GM19452 (cell line): ENCODE results near the gene WTAP.
"Not testable (repeated sequence)": the region's sequence is repeated elsewhere in the genome, so short reads cannot be mapped to it uniquely, and the experiment has no call there.

Source experiments
- ATAC-seq: cut with Tn5 transposase; IDR thresholded peaks from one replicate; pipeline ENCODE4 v1.9.1; 2021; ENCODE audit not compliant: unreplicated experiment

Gene WTAP

DNA sequence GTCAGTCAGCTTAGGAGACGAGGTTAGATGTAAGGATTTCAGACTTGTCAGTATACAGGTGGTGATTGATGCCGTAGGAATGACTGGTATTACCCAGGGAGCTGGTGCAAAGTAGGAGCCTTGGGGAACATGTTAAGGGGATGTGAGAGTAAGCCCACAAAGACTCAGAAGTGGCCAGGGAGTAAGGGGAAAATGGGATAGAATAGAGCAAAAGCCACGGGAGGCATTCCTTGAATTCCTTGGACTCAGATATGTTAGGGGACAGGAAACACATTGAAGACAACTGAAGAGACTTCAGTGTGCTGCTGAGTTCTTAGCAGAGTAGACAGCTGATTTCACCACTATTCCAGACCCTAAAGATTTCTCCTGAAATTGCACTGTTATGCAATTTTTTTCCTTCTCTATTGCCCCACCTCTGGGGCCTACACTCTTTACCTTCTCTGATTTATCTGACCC is 33.3 kb downstream of the WTAP start:
- no peak for ATAC-seq

- ATAC-seq = peak; percentile 3
Observed at GRCh38 chr6:159761129-159761872, 34.0 kb downstream of the WTAP start.

- ATAC-seq = peak; percentile 98
Observed at GRCh38 chr6:159761873-159762680, 34.8 kb downstream of the WTAP start, which contains the start of gene ACAT2. ACAT2 (plus strand) TSS chr6:159762045; CDS start chr6:159762088, 43 bp downstream.

DNA sequence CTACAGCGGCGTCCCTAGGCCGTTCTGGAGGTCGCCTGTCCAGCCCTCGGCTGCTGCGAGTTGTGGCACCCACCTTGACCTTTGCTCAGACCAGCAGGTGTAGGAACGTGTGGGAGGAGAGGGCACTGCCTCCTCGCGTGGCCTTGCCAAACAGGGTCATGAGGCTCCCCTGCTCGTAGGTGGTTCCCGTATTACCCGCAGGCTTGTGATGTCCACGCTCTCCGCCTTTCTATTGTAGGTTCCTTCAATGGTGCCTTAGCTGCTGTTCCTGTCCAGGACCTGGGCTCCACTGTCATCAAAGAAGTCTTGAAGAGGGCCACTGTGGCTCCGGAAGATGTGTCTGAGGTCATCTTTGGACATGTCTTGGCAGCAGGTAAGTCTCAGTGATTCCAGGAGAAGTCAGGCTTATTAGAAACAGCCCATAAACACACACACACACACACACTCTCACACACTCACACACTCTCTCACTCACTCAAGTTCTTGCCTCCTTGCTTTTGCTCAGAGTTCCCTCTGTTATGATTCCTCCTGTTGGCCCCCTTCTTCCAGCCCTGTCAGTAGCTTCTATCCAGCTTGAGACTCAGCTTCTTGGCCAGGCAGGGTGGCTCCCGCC is 35.5 kb downstream of the WTAP start:
- peak; percentile 4 for ATAC-seq

GRCh38 chr6:159766906-159767305 is 39.6 kb downstream of the WTAP start:
- ATAC-seq = no peak

DNA sequence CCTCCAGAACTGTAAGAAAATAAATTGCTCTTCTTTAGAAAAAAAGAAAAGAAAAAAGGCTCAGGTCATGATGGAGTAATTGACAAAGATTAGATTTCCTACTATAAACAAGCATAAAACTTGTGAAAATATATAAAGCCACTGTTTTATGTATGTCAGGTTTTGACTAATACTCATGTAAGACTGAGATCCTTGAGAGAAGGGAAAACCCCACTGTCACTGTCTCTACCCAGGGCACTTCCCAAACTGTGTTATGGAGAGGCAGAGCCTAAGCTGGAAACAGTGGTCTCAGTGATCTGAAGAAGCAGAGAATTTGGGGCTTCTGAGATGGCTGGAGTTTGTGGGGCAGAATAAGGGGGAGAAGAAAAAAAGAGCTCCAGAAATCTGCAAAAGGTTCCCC is 42.2 kb downstream of the WTAP start:
- no peak for ATAC-seq

DNA sequence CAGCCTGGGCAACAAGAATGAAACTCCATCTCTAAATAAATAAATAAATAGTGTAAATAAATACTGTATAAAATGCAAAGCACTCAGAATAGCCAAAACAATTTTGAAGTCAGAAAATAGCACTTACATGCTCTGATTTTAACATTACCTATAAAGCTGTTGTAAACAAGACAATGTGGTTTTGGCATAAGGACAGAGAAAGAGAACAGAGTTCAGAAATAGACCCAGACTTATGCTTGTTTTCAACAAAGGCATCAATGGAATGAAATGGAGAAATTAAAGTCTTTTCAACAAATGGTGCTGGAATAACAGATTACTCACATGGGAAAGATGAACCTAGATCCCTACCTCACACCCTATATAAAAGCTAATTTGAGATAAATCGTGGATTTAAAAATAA is 44.9 kb downstream of the WTAP start:
- ATAC-seq = no peak

GRCh38 chr6:159777240-159777904 is 50.1 kb downstream of the WTAP start:
- ATAC-seq = no peak

- ATAC-seq = no peak
Observed at GRCh38 chr6:159778131-159778530, 50.8 kb downstream of the WTAP start.

DNA sequence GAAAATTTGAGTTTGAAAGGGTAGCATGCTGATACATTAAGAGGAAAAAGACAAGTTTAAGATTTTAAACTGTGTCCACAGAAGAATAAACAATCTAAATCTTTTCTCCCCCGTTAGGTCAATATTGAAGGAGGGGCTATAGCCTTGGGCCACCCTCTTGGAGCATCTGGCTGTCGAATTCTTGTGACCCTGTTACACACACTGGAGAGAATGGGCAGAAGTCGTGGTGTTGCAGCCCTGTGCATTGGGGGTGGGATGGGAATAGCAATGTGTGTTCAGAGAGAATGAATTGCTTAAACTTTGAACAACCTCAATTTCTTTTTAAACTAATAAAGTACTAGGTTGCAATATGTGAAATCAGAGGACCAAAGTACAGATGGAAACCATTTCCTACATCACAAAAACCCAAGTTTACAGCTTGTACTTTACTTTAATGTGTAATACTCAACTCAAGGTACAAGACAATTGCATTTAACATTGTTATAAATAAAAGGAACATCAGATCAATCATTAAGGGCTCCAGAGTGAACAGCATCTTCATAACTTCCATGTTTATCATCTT is 51.3 kb downstream of the WTAP start:
- no peak for ATAC-seq

- no peak for ATAC-seq
Observed at GRCh38 chr6:159788276-159788675, 61.0 kb downstream of the WTAP start.

- peak; percentile 0 for ATAC-seq
Observed at GRCh38 chr6:159788753-159789376, 61.6 kb downstream of the WTAP start.

GRCh38 chr6:159789377-159790148 is 62.3 kb downstream of the WTAP start, which contains the start of gene TCP1:
TCP1 (minus strand) TSS chr6:159789602; CDS start chr6:159789468, 134 bp downstream.
- peak; percentile 64 for ATAC-seq

GRCh38 chr6:159790149-159790955 is 63.0 kb downstream of the WTAP start, which contains the start of gene MRPL18:
MRPL18 (plus strand) TSS chr6:159790467; CDS start chr6:159790588, 121 bp downstream.
- ATAC-seq = peak; percentile 81

DNA sequence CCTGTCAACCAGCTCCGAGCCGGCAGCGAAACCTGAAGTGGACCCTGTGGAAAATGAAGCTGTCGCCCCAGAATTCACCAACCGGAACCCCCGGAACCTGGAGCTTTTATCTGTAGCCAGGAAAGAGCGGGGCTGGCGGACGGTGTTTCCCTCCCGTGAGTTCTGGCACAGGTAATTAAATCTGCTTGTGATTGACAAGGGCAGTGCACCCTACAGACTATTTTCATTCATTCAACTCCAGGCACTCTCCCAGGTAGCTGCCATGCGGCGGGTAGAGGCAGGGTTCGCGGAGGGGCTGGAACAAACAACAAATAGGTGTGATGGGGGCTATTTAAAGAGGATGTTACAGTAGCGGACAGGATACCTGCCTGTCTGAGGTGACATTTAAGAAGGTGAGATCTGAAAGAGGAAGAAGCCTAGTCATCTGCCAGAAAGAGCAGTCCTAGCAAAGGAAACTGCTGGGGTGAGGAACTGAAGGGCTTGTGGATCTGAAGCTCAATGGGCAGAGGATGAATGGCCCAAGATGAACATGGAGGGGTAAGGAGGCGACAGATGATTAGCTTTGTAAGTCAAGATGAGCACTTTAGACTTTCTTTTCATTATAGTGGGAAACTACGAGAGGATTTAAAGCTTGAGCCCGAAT is 63.8 kb downstream of the WTAP start:
- ATAC-seq = no peak

DNA sequence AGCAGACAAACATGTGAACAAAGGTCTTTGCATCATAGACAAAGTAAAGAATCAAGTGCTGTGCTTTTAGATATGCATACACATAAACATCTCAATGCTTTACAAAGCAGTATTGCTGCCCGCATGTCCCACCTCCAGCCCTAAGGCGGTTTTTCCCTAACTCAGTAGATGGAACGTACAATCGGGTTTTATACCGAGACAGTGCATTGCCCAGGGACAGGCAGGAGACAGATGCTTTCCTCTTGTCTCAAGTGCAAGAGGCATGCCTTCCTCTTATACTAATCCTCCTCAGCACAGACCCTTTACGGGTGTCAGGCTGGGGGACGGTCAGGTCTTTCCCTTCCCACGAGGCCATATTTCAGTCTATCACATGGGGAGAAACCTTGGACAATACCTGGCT is 67.7 kb downstream of the WTAP start:
- ATAC-seq = not testable (repeated sequence)

GRCh38 chr6:159797554-159797953 is 70.2 kb downstream of the WTAP start:
- no peak for ATAC-seq
